Ishikawa (cell line): Measurements from ENCODE around the gene ERBB2.

Source experiments
- CEBPB ChIP-seq: IDR thresholded peaks from 2 replicates; pipeline ENCODE4 v1.6.1; 2012
- CREB1 ChIP-seq: IDR thresholded peaks from 2 replicates; pipeline ENCODE4 v1.6.1; 2012; ENCODE audit warnings: low read depth
- EGR1 ChIP-seq: IDR thresholded peaks from 2 replicates; pipeline ENCODE4 v1.6.1; 2012
- EP300 ChIP-seq: IDR thresholded peaks from 2 replicates; pipeline ENCODE4 v1.6.1; 2012; ENCODE audit warnings: borderline replicate concordance
- FOXM1 ChIP-seq: IDR thresholded peaks from 2 replicates; pipeline ENCODE4 v1.6.1; 2012; ENCODE audit warnings: low read depth, borderline replicate concordance
- MAX ChIP-seq: IDR thresholded peaks from 2 replicates; pipeline ENCODE4 v1.6.1; 2012
- NFIC ChIP-seq: IDR thresholded peaks from 2 replicates; pipeline ENCODE4 v1.6.1; 2012
- RAD21 ChIP-seq: IDR thresholded peaks from 2 replicates; pipeline ENCODE4 v1.6.1; 2012; ENCODE audit warnings: low read depth
- REST ChIP-seq: IDR thresholded peaks from 2 replicates; pipeline ENCODE4 v1.6.1; 2012; ENCODE audit warnings: low read depth, mild to moderate bottlenecking
- TAF1 ChIP-seq: IDR thresholded peaks from 2 replicates; pipeline ENCODE4 v1.6.1; 2012; ENCODE audit warnings: low read depth, mild to moderate bottlenecking
- TCF12 ChIP-seq: IDR thresholded peaks from 2 replicates; pipeline ENCODE4 v1.6.1; 2012; ENCODE audit warnings: low read depth
- TEAD4 ChIP-seq: IDR thresholded peaks from 2 replicates; pipeline ENCODE4 v1.6.1; 2012
- USF1 ChIP-seq: IDR thresholded peaks from 2 replicates; pipeline ENCODE4 v1.6.1; 2012
- YY1 ChIP-seq: IDR thresholded peaks from 2 replicates; pipeline ENCODE4 v1.6.1; 2012; ENCODE audit warnings: low read depth
- ZBTB7A ChIP-seq: IDR thresholded peaks from 2 replicates; pipeline ENCODE4 v1.6.1; 2012; ENCODE audit warnings: low read depth

Gene ERBB2

GRCh38 chr17:39740357-39741111 lies 40.7 kb downstream of the ERBB2 start:
- TF ChIP-seq NFIC (peak; percentile 26; the same call in 1 of the 2 replicates), CREB1 (no peak), YY1 (no peak)

GRCh38 chr17:39742126-39742855 lies 42.4 kb downstream of the ERBB2 start:
- TF ChIP-seq CREB1, result no peak
- no peak for TF ChIP-seq TCF12
- no peak for TF ChIP-seq USF1
- TF ChIP-seq TEAD4, result no peak
- no peak for TF ChIP-seq EGR1

- no peak for TF ChIP-seq YY1
- no peak for TF ChIP-seq TAF1
- TF ChIP-seq NFIC, result no peak
- no peak for TF ChIP-seq CREB1
- no peak for TF ChIP-seq RAD21
- TF ChIP-seq CEBPB, result no peak
- TF ChIP-seq FOXM1, result no peak
- no peak for TF ChIP-seq EGR1
- no peak for TF ChIP-seq EP300
- TF ChIP-seq MAX, result no peak
- TF ChIP-seq USF1, result no peak
- TF ChIP-seq ZBTB7A, result no peak
- TF ChIP-seq REST, result no peak
- no peak for TF ChIP-seq TEAD4
- TF ChIP-seq TCF12, result no peak
Observed at GRCh38 chr17:39742856-39743436, 43.1 kb downstream of the ERBB2 start.

GRCh38 chr17:39744075-39744835 lies 44.4 kb downstream of the ERBB2 start:
- no peak for TF ChIP-seq MAX
- no peak for TF ChIP-seq FOXM1
- TF ChIP-seq EP300, result no peak
- no peak for TF ChIP-seq NFIC
- no peak for TF ChIP-seq TCF12
- no peak for TF ChIP-seq USF1
- no peak for TF ChIP-seq REST
- TF ChIP-seq TAF1, result no peak
- TF ChIP-seq ZBTB7A, result no peak
- TF ChIP-seq RAD21, result no peak
- no peak for TF ChIP-seq CEBPB
- TF ChIP-seq CREB1, result no peak

GRCh38 chr17:39744836-39745215 lies 45.0 kb downstream of the ERBB2 start:
- TF ChIP-seq CREB1 (no peak), REST (no peak), TCF12 (no peak), ZBTB7A (no peak), EGR1 (no peak), EP300 (no peak), FOXM1 (no peak), MAX (no peak), TAF1 (no peak), YY1 (no peak), USF1 (no peak), TEAD4 (no peak), CEBPB (no peak), NFIC (no peak), RAD21 (no peak)
